Nephron (organoid): ENCODE data around the gene TAMALIN.
A peak's percentile ranks its signal among the peaks of the same experiment; 100 is the strongest.

Source experiments
- H3K27ac Mint-ChIP-seq, 3 experiments: 2 replicates each; pipeline ENCODE4 v1.8.0; 2020; ENCODE audit warnings: mixed read lengths in 3 of 3, mild to moderate bottlenecking in 2 of 3, moderate library complexity in 1 of 3
- H3K27me3 Mint-ChIP-seq: 2 replicates; pipeline ENCODE4 v1.8.0; 2021; ENCODE audit warnings: low read depth, mild to moderate bottlenecking, moderate library complexity, mixed read lengths
- H3K36me3 Mint-ChIP-seq: 2 replicates; pipeline ENCODE4 v1.8.0; 2020; ENCODE audit warnings: low read depth, mixed read lengths
- H3K4me1 Mint-ChIP-seq: 2 replicates; pipeline ENCODE4 v1.8.0; 2020; ENCODE audit warnings: mixed read lengths
- H3K4me3 Mint-ChIP-seq, 3 experiments: 2 replicates each; pipeline ENCODE4 v1.8.0; 2020; ENCODE audit warnings: mild to moderate bottlenecking in 3 of 3, mixed read lengths in 3 of 3, moderate library complexity in 2 of 3
- H3K9me3 Mint-ChIP-seq: 2 replicates; pipeline ENCODE4 v1.8.0; 2020; ENCODE audit warnings: mixed read lengths
- TF ChIP-seq, protein P1 (sequence below), 3 experiments: fragments of 200-600 bp; sonication (generic); IDR thresholded peaks; one replicate each; pipeline ENCODE4 v1.5.0; 2021; ENCODE audit warnings: antibody characterized with exemption in 3 of 3; ENCODE audit not compliant: unreplicated experiment in 3 of 3

TAMALIN gene

DNA sequence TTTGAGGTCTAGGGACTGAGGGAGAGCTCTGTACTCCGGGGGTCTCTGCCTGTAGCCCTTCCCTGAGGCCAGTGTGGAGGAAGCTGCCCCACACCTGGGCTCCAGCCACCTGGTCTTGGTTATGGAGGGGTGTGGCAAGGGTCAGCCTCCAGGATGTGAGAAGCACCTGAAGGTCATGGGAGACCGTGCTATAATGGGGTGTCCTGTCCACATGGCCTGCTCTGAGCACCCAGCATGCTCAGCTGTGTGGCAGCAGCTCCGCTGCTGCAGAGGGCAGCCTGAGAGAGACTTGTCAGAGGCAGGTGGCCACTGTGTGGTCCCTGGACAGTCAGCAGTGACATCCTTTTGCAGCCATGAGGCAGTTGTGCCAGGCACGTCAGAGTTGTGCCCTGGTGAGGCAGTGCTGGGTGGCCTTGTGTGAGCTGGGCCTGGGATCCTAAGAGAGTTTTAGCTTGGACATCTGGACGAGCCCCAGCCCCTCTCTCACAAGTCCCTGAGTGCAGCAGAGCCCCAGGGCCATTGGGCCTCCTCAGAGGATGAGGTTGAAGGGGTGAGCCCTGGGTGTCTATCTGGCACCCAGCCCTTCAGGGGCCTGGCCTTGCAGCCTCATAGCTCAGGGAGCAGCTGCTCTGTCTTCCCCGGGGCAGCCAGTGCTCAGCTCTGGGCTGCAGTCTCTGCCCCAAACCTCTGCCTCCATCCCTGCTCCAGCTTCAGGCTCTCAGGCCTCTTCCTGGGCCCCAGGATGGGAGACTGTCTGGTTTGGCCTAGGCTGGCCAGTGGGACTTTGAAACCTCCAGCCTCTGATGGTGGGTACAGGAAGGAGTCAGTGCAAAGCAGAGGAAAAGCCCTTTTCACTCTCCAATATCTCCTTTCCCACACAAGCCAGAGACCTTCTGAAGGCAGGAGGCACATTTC lies 55.7 kb downstream of the TAMALIN start:
- TF ChIP-seq, protein P1, sequence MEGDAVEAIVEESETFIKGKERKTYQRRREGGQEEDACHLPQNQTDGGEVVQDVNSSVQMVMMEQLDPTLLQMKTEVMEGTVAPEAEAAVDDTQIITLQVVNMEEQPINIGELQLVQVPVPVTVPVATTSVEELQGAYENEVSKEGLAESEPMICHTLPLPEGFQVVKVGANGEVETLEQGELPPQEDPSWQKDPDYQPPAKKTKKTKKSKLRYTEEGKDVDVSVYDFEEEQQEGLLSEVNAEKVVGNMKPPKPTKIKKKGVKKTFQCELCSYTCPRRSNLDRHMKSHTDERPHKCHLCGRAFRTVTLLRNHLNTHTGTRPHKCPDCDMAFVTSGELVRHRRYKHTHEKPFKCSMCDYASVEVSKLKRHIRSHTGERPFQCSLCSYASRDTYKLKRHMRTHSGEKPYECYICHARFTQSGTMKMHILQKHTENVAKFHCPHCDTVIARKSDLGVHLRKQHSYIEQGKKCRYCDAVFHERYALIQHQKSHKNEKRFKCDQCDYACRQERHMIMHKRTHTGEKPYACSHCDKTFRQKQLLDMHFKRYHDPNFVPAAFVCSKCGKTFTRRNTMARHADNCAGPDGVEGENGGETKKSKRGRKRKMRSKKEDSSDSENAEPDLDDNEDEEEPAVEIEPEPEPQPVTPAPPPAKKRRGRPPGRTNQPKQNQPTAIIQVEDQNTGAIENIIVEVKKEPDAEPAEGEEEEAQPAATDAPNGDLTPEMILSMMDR (IDR thresholded peaks at IDR 0.05; ENCODE audit: unreplicated experiment in 3 of 3) = no peak
- peaks cover 4% of the 10 kb centered on the region for H3K27me3 Mint-ChIP-seq
- H3K9me3 Mint-ChIP-seq = no peaks in the 10 kb centered on the region
- no peak overlapping the region for H3K4me3 Mint-ChIP-seq
- no peaks in the 10 kb centered on the region for H3K36me3 Mint-ChIP-seq
- no peak overlapping the region for H3K27ac Mint-ChIP-seq
- peaks cover 13% of the 10 kb centered on the region for H3K4me1 Mint-ChIP-seq

DNA sequence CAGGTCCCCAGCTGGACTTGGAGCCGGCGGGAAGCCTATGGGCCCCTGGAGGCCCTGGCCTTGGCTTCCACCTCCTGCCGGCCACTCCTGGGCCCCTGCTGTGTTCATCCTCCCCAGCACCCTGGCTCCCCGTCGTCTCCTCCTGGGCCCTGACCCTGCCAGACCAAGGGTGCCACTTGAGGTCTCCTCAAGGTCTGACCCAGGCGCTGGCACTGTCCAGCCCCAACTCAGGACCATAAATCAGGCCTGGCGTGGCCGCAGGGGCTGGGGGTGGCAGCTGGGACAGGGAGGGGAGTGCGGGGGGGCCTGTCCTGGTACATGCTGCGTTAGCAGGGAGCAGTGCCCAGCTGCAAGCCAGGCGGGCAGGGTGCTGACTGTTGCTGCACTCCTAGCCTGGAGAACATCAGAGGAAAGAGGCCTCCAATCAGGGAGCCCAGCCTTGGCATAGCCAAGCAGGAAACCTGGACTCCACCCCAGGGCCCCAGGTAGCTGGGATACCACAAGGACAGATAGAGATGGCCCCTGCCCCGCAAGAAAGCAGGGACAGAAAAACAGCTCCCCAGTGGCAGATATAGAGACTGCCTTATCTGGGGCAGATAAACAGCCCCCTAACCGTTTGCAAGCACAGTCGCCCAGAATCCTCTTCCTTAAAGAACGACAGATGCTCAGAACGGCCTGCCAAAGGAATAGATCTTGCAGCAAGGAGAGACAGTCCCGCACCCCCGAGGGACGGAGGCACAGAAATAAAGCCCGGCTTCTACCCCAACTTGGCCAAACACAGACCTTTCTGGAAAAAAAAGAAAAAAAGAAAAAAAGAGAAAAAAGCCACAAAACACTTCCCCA lies 56.6 kb downstream of the TAMALIN start:
- TF ChIP-seq, protein P1 (IDR thresholded peaks at IDR 0.05; ENCODE audit: unreplicated experiment in 3 of 3) = no peak
- Mint-ChIP-seq H3K27ac (no peak overlapping the region), H3K4me3 (peak overlapping the region in 1 of 3 experiments; percentile 49), H3K36me3 (no peaks in the 10 kb centered on the region), H3K9me3 (no peaks in the 10 kb centered on the region), H3K27me3 (peaks cover 4% of the 10 kb centered on the region), H3K4me1 (peaks cover 11% of the 10 kb centered on the region)

- H3K27me3 Mint-ChIP-seq = peaks cover 4% of the 10 kb centered on the region
- no peak overlapping the region for H3K27ac Mint-ChIP-seq
- no peaks in the 10 kb centered on the region for H3K9me3 Mint-ChIP-seq
- TF ChIP-seq, protein P1 (IDR thresholded peaks at IDR 0.05; ENCODE audit: unreplicated experiment in 3 of 3) = no peak
- H3K4me1 Mint-ChIP-seq = peaks cover 7% of the 10 kb centered on the region
- H3K4me3 Mint-ChIP-seq = no peak overlapping the region
- H3K36me3 Mint-ChIP-seq = no peaks in the 10 kb centered on the region
Observed at GRCh38 chr12:52063981-52064649, 57.4 kb downstream of the TAMALIN start.
